Amygdala (tissue), 56 donors: Measurements from ENCODE around the gene TTLL4.
A peak's percentile ranks its signal among the peaks of the same experiment; 100 is the strongest.

Source experiments
- DNase-seq, 56 donors: peaks; one replicate each; lab custom pipeline; 2025; lab: John Stamatoyannopoulos, UW

The TTLL4 gene

DNA sequence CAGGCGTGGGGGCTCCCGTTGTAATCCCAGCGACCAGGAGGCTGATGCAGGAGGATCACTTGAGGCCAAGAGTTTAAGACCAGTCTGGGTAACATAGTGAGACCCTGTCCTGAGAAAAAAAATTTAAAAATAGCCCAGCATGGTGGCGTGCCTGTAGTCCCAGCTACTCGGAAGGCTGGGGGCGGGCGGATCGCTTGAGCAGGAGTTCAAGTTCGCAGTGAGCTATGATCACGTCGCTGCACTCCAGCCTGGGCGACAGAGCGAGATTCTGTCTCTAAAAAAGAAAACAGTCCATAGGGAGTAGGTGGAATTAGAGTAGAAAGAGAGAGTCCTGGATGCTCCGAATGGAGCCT lies 325 bp upstream of the TTLL4 start:
- no peak for DNase-seq

DNA sequence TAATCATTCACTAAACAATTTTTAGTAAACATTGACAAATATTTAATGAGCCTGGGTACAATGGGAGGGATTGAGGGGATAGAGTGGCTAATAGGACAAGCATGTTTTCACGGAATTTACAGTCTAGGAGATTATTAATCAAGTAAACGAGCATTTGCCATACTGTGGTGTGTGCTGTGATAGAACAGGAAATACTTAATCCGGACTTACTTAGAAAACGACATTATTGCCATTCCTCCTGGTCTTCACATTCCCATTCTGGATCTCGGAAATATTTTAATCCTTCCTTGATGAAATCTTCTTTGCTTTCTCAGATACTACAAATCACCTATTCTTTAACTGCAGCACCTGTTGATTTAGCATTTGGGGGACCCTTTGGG lies 905 bp downstream of the TTLL4 start:
- no peak for DNase-seq

- DNase-seq: no peak
Measured at GRCh38 chr2:218713922-218714321, 3.3 kb downstream of the TTLL4 start.

DNA sequence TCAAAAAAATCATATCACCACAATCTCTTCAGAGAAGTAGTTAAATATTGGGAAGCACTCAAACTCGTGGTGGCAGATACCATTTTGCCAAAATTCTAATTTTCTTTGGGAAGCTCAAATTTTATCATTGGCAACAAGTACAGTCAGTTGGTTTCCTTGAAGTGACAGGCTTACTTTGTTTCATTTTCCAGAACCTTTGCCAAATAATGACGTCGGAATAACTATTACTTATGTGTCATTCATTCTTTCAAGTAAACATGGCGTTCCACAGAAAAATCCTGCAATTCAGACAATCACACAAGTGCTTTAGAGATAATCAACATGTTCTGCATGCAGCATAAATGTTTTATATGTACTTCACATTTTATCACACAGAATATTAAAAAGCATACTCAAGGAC lies 5.4 kb downstream of the TTLL4 start:
- peak in 1 of 56 donors; percentile 33 for DNase-seq

DNA sequence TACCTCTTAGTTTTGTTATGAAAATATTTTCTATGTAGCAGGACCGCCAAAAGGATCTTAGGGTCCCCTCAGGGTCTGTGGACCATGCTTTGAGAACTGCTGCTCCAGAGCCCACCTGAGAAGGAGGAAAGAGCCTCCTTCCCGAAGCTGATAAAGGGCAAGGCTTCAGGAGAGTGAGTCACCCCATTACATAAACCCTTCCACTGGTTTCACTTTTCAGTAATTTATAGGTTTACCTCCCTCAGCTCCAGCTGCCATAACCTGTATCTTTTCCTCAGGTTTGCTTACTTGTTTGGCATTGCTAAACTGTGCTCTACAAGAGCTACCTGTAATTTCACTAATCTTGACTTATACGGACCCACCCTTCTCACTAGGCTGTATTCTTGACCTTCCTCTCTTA lies 6.6 kb downstream of the TTLL4 start:
- no peak for DNase-seq

GRCh38 chr2:218718058-218718457 lies 7.4 kb downstream of the TTLL4 start:
- peak in 1 of 56 donors; percentile 17 for DNase-seq

- no peak for DNase-seq
Measured at GRCh38 chr2:218719457-218719856, 8.8 kb downstream of the TTLL4 start.

- DNase-seq: no peak
Measured at GRCh38 chr2:218720048-218721041, 9.7 kb downstream of the TTLL4 start.

GRCh38 chr2:218721488-218721887 lies 10.9 kb downstream of the TTLL4 start:
- DNase-seq: no peak

DNA sequence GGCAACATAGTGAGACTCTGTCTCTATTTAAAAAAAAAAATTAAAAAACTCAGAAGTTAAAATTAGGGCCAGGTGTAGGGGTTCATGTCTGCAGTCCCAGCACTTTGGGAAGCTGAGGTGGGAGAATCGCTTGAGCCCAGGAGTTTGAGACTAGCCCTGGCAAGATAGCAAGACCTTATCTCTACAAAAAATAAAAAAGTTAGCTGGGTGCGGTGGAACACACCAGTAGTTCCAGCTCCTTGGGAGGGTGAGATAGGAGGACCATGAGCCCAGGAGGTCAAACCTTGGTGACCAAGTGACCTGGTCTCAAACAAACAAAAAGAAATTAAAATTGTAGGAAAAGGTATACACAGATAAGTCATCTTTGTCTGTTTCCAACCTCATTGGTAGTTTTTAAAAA lies 11.3 kb downstream of the TTLL4 start:
- no peak for DNase-seq

DNA sequence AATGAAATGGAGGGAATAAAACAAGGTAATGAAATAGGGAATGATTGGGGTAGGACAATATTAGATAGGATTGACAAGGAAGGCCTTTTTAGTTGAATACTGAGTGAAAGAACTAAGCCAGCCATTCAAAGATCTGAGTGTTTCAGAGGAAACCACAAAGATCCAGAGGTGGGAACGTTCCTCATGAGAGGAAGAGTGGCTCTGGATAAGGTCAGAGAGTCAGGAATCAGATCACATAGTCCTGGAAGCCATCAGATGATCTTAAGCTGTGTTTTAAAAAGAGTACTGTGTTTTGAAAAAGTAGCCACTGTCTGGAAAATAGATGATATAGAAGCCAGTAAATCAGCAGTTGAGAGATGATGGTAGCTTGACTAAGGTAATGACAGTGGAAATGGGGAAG lies 11.8 kb downstream of the TTLL4 start:
- no peak for DNase-seq

GRCh38 chr2:218722876-218723785 lies 12.5 kb downstream of the TTLL4 start:
- peak in 1 of 56 donors; percentile 11 for DNase-seq

DNA sequence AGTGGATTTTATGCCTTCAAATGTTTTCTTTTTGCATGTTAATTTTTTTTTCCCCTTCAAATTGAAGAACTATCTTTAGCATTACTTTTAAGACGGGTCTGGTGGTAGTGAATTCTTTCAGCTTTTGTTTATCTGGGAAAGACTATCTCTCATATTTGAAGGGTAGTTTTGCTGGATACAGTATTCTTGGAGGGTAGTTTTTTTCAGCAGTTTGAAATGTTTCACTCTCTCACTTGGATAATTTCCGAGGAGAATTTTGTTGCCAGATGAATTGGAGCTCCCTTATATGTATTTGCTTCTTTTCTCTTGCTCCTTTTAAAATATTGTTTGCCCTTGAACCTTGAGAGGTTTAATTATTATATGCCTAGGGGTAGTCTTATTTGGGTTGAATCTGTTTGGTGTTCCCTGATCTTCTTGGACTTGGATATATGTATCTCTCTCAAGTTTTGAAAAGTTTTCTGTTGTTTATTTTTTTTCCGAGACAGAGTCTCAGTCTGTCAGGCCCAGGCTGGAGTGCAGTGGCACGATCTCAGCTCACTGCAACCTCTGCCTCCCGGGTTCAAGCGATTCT lies 15.5 kb downstream of the TTLL4 start:
- no peak for DNase-seq

DNA sequence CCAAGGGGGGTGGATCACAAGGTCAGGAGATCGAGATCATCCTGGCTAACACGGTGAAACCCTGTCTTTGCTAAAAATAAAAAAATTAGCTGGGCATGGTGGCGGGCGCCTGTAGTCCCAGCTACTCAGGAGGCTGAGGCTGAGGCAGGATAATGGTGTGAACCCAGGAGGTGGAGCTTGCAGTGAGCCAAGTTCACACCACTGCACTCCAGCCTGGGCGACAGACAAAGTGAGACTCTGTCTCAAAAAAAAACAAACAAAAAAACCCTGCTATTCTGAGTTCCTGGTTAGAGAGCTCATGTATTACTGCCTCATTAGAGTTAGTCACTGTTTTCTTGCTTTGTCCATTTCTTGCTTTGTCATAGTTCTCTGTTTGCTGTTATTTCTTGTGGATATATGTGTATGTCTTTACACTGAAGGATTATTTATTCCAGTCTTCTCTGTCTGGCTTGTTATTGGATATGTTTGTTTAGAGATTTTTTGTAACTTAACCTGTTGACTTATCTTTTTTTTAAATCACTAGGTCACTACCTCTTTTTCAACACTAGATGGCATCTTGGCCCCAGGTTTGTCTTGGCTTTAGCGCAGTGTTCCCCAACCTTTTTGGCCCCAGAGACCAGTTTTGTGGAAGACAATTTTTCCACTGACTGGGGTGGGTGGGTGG lies 17.0 kb downstream of the TTLL4 start:
- DNase-seq: no peak

- DNase-seq: no peak
Measured at GRCh38 chr2:218729640-218730039, 19.0 kb downstream of the TTLL4 start.

GRCh38 chr2:218732052-218732760 lies 21.6 kb downstream of the TTLL4 start:
- no peak for DNase-seq

DNA sequence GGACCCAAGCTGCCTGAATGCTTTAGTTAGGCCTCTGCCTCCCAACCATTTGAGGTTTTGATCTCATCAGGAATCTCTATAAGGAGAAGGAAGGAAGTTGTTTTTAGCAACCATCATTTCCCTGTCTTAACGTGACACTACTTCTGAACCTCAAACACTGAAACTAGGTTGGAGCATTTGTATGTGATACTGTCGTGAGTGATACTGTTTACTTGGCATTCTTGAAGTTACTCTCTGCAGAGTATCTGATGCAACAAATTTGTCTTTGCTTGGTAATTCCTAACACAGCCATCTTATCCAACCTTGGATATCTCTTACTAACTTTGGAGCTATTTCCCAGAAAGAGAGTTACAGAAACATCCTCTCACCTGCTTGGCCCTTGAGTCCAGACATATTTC lies 22.1 kb downstream of the TTLL4 start:
- no peak for DNase-seq

DNA sequence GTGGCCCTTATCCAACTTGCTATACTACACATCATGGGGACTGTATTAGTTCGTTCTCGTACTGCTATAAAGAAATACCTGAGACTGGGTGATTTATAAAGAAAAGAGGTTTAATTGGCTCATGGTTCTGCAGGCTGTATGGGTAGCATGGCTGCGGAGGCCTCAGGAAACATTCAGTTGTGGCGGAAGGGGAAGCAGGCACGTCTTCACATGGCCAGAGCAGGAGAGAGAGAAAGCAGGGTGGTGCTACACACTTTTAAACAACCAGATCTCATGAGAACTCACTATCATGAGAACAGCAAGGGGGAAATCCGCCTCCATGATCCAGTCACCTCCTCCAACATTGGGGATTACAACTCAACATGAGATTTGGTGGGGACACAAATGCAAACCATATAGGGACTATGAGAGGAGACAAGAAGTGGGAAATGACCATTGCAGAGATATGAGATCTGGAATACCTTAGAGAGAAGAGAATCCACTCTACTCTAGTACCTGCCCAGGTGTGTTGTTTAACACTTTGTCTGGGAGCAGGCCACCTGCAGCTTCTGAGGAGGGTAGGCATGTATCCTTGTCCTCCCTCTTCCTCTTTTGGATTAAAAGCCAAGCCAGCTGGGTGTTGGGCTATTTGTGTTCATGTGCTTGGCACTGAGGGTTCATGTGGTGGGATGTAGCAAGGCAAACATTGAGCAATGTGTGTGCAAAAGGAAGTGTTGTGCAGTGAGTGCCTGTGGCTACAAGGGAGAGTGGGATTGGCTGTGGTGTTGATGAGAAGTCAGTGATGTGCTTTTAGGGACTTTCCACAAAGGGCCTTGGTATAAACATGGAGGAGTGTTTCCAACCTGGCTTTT lies 22.8 kb downstream of the TTLL4 start:
- DNase-seq: peak in 14 of 56 donors; percentile 6 to 59 (median 20)
